Putamen (tissue), 1 donor: ENCODE results near the gene CYP4F8.

ENCODE experiments used
- DNase-seq: peaks from one replicate; pipeline ENCODE4 v3.0.0-alpha.2; 2016; ENCODE audit warnings: low spot score

Gene CYP4F8

DNA sequence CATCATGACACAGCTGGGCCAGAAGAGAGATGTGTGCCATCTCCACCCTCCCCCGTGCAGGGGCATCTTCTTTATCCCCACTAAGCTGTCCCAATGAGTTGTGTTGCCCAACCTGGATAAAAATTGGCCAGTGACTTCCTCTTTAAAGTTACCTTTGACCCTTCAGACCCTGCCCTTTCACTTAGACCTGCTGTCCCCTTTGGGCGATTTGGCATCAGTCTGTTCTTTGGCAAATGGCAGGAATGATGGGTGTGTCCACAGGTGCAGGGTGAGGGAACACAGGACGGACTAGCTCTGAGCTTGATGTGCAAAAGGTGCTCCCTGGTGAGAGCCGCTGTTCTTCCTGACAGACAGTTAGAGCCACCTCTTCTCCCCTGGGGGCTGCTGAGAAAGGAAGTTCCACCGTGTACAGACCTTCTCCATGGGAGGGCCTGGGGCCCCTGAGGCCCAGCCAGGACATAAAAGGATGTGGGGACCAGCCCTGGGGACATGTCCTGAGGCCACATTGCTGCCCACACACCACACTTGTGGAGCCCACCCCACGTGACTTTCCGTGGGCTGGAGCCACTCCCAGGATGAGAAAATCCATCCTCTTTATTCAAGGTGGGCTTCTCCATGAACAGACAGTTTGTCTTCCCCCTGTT is 1.7 kb downstream of the CYP4F8 start:
- no peak for DNase-seq

DNA sequence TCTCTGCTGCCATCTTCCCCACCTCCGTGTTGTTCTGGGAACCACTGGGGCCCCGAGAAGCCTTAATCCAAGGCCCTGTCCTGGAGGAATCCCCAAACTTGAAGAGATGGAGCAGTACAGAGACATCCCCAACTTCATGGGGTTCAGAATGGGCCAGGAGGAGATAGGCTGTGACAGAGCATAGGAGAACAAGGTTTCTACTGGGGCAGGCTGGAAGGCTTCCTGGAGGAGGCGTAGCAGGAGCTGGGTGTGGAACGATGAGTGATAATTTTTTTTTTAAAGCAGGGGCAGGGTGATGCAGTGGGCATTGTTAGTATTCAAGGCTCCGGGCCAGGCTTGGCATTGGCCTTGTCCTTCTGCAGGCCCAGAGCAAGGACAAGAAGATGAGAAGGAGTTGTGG is 3.3 kb downstream of the CYP4F8 start:
- no peak for DNase-seq

DNA sequence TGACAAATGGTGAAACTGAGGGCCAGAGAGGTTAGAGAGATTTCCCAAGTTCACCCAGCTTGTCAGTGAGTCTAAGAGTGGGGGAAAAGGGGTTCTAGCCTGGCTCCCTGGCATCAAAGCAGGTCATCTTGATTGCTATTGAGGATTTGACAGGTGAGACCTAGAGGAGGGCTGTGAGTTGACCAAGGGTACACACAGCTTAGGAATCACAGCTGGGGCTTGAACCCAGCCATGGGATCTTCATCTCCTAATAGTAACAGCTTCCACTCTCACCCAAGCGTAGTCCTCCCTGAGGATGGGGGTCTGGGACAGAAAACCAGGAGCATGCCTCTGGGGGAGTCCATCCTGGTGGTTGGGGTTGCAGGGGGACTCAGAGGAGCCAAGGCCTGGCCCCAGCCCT is 6.8 kb downstream of the CYP4F8 start:
- no peak for DNase-seq

DNA sequence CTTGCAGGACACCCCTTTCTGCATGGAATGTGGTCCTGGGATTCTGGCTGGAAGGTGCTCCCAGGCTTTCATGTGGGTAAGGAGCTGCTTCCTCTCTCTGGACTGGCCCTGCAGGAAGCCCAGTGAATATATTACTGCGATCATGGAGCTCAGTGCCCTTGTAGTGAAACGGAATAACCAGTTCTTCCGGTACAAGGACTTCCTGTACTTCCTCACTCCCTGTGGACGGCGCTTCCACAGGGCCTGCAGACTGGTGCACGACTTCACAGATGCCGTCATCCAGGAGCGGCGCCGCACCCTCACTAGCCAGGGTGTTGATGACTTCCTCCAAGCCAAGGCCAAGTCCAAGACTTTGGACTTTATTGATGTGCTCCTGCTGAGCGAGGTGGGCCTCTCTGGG is 8.0 kb downstream of the CYP4F8 start:
- DNase-seq, result no peak

DNA sequence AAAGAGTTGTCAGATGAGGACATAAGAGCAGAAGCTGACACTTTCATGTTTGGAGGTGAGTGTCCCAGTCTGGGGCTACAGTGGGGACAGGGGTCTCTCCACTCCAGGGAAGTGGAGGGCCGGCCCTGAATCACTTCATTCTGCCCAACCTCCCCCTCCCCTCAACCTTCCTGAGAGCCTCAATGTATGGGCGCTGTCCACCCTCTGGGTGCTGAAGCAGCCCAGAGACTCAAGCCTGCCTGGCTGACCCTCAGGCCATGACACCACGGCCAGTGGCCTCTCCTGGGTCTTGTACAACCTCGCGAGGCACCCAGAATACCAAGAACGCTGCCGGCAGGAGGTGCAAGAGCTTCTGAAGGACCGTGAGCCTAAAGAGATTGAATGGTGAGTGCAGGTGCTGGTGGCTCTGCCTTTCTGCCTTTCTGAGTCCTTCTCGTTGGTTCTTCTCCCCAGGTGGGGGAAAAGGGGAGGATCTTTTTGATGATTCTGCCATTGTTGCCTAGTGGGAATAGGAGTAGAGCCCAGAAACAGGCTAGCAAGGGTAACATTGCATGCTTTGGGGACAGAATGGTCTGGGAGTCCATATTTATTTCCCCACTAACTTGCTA is 8.8 kb downstream of the CYP4F8 start:
- DNase-seq, result no peak

DNA sequence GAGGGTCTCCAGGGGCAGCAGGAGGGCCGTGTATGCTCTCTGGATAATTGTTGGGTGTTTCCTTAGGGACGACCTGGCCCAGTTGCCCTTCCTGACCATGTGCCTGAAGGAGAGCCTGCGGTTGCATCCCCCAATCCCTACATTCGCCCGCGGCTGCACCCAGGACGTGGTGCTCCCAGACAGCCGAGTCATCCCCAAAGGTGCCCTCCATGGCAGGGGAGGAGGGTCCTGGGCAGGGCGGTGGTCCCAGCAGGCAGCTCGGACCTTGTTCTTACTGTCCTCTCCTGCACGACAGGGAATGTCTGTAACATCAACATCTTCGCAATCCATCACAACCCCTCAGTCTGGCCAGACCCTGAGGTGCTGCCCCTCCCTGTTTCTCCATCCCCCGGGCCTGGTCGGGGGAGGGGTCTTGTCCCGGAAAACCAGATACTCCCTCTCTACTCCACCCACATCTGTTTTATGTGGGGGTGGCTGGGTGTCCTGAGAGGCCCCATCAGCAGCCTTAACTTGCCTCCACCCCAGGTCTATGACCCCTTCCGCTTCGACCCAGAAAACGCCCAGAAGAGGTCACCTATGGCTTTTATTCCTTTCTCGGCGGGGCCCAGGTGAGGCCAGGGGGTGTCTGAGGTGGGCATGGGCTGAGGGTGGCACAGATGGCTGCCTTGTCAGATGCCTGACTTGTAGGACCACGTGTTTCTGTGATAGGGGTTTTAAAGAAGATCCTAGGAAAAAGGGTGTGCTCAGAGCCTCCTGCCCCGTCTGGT is 13.4 kb downstream of the CYP4F8 start:
- no peak for DNase-seq

DNA sequence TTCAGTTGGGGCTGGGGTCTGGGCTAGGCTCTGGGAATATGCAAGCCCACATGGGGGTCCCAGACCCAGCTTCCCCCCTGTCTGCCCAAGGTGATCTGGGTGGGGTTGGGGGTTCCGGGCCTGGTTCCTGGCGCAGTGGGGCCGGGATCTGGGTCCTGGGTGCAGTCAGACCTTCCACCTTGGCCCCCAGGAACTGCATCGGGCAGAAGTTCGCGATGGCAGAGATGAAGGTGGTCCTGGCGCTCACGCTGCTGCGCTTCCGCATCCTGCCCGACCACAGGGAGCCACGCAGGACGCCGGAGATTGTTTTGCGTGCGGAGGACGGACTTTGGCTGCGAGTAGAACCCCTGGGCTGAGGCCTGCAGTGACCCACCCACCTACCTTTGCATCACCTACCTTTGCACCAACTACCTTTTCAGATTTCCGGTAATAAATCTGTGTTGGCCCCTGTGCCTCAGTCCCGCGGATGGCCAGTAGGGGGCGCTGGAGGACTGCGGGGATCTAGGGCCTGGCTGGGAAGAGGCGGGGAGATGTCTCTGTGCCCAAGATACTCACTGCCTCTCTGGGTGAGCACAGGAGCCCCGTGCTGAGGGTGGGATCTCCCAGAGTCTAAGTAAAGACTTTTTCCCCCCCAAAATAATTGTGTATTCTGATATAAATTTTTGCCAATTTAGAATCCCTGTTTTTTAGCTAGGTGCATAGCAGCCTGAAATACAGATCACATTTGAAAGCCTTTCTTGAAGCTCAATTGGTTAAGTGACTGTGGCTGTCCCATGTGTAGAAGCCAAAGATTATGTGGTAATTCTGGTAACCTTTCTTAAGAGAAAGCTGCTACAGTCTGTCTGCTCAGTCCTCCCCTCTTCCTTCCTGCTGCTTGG is 14.2 kb downstream of the CYP4F8 start:
- peak; percentile 29 for DNase-seq

DNA sequence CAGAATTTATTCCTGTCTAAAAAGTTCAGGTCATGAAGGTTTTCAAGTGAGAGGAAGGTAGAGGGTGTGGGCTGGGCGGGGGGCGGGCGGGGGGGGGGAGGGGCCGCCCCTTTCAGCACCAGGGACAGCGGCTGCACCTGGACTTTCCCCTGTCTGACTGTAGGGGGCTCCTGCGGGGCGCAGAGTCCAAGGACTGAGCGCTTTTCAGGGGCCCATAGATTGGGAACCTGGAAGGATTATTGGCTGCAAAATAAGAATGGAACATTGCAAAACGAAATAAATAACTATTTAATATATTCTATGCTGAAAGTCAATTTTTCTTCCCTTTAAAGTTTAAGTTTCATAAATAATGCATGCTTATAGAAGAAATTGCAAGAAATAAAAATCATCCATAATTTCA is 16.8 kb downstream of the CYP4F8 start:
- no peak for DNase-seq

DNA sequence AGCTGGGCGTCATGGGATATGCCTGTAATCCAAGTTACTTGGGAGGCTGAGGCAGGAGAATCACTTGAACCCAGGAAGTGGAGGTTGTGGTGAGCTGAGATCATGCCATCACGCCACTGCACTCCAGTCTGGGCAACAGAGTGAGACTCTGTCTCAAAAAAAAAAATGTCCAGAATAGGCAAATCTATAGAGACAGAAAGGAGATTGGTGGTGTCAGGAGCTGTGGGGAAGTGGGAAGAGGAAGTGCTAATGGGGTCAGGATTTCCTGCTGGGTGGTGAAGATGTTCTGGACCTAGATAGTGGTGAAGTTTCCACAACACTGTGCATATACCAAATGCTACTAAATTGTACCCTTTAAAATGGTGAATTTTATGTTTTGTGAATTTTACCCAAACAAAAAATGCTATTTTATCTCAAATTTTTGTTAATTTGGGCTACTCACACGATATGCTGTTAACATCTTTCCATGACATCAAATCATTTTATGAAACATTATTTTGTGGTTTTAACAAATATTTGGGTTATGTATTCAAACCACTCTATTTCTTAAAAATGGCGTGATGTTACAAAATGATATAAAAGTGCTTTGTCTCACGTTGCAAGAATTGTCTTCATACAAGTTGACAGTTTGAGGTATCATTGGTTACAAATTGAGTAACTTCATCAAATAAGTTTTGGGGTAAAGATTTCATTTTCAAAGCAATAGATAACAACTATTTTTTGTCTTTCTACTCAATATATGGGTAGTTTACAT is 18.2 kb downstream of the CYP4F8 start:
- peak; percentile 4 for DNase-seq

DNA sequence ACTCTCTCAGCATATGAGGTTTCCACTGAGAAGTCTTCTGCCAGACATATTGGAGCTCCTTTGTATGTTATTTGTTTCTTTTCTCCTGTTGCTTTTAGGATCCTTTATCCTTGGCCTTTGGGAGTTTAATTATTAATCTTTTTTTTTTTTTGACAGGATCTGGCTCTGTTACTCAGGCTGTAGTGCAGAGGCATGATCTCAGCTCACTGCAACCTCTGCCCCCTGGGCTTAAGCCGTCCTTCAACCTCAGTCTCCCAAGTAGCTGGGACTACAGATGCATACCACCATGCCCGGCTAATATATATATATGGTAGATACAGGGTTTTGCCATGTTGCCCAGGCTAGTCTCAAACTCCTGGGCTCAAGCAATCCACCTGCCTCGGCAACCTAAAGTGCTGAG is 19.1 kb downstream of the CYP4F8 start:
- no peak for DNase-seq

DNA sequence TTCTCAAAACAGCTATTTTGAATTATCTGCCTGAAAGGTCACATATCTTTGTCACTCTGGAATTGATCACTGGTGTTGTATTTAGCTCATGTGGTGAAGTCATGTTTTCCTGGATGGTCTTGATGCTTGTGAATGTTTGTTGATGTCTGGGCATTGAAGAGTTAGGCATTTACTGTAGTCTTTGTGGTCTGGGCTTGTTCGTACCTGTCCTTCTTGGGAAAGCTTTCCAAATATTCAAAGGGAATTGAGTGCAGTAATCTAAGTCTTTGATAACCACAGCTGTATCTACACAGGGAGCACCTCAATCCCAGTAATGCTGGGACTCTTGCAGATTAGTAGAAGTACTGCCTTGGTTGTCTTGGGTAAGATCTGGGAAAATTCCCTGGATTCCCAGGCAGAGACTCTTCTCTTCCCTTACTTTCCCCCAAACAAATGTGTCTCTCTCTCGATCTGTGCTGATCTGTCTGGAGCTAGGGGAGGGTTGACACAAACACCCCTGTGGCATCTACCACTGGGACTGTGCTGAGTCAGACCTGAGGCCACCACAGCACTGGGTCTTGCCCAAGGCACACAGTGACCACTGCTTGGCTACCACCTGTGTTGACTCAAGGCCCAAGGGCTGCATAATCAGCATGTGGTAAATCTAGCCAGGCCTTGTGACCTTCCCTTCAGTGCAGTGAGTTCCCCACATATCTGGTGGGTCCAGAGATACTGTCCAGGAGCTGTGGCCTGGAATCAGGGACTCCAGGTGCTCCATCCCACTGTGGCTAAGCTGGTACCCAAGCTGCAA is 20.2 kb downstream of the CYP4F8 start:
- DNase-seq, result no peak

DNA sequence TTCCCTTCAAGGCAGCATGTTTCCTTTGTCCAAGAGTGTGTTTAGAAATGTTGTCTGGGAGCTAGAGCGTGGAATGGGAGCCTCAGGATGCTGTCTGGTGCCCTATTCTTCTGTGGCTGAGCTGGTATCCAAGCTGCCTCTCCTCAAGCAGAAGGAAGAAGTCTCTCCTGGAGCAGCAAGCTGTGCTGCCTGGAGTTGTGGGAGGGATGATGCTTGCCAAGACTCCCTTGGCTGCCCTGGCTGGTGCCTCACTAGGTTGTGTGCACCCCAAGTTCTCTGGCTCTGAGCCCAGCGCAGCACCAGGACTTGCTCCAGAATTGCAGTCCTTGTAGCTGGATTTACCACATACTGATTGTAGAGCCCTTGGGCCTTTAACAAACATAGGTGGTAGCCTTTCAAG is 21.0 kb downstream of the CYP4F8 start:
- DNase-seq, result no peak

DNA sequence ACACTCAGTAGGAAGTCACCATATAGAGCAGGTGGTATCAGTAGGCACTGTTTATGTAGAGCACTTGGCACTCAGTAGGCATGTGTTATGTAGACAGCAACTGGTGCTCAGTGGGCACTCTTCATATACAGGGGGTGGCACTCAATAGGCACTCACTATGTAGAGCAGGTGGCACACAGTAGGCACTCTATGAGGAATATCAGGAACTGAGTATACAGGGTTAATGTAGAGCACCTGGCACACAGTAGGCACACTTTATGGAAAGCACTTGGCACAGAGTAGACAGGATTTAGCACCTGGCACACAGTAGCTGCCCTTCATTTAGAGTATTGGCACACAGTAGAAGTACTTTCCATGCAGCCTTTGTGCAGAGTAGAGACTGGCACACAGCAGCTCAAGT is 24.6 kb downstream of the CYP4F8 start:
- no peak for DNase-seq

DNA sequence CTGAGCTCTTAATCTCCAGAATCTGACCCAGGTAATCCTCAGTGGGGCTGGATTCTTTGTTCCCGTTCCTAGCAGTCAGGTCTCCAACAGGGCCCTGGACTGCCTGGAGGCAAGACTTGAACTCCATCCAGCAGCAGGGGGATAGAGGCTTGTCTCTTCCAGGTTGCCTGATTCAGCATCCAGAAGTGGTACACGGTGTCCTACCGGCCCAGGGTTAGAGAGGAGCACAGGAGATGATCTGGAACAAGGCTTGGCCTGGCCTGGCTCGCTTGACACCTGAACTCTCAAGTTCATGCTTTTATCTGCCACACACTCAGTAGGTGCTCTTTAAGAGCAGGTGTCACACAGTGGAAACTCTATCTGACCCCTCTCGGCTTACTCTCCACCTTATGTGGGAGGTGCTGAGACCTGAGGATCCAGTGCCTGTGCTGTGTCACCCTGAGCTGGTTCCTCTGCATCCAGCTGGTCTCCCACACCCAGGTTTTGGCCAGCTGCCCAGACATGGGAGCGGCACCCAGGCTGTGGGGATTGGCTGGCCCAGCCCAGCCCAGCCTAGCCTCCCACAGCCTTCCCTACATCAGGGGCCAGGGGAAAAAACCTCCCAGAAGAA is 25.4 kb downstream of the CYP4F8 start, which contains the start of gene CYP4F3:
Gene CYP4F3, plus strand, starts transcription at position 604 of the 610 bp plus-strand sequence. CDS start 519 bp downstream, outside the sequence.
- no peak for DNase-seq

DNA sequence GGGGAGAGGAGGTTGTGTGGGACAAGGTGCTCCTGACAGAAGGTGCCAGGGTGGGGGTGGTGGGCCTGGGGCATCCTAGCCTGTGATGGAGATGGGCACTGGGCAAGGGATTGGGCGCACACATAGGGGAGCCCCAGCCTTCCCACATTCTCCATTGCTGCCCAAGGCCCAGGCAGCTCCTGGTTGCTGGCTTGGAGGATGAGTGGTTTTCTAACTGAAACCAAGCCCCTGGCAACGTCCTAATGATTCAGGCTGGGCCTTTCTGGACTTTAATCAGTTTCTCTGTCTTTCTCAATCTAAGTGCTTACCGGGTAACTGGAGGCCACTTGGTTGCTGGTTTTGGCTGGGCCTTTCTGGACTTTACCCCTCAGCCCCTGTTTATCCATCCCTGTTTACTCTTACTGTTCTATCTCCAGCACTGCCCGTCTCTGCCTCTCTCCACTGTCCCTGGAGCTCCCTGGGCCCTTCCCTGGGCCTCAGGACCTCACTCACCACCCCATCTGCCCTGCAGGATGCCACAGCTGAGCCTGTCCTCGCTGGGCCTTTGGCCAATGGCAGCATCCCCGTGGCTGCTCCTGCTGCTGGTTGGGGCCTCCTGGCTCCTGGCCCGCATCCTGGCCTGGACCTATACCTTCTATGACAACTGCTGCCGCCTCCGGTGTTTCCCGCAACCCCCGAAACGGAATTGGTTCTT is 26.0 kb downstream of the CYP4F8 start:
- DNase-seq, result no peak

DNA sequence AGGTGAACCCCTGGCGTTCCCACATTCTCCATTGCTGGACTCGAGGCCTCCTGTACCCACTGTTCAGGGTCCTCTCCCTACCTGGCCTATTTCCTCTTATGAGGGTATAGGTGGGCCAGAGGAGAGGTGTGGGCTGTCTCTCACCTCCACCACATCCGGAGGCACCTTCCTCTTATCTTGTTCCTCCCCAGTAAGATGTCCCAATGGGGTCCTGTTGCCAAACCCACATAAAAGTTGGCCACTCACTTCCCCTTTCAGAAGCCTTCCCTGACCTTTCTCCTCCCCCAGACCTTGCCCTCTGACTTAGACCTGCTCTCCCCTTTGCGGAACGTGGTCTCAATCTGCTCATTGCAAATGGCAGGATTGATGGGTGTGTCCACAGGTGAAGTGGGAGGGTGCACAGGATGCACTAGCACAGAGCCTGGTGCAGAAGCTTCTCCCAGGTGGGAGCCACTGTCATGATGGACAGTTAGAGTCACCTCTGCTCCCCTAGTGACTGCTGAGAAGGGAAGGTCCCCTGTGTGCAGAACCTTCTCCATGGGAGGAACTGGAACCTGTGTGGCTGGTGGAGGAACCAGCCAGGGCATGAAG is 27.0 kb downstream of the CYP4F8 start:
- DNase-seq, result no peak

DNA sequence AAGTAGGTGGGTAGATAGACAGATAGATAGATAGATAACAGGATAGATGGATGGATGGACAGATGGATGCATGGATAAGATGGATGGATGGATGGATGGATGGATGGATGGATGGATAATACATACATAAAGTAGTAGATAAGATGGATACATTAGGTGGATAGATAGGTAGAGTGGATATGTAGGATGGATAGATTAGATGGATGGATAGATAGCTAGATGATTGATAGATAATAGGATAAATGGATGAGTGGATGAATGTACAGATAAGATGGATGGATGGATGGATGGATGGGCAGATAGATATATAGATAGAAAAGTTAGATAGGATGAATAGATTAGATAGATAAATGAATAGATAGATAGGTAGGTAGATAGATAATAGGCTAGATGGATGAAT is 27.8 kb downstream of the CYP4F8 start:
- DNase-seq, result no peak

DNA sequence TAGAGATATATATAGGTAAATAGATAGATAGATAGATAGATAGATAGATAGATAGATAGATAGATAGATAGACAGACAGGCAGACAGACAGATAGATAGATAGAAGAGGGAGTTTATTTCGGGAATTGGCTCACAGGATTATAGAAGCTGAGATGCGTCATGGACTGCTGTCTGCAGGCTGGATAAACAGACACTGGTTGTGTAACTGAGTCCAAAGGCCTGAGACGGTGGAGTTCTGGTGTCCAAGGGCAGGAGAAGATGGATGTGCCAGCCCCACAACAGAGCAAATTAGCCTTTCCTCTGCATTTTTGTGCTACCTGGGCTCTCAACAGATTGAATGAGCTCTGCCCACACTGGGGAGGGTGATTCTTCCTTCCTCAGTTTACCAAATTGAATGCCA is 28.4 kb downstream of the CYP4F8 start:
- no peak for DNase-seq

DNA sequence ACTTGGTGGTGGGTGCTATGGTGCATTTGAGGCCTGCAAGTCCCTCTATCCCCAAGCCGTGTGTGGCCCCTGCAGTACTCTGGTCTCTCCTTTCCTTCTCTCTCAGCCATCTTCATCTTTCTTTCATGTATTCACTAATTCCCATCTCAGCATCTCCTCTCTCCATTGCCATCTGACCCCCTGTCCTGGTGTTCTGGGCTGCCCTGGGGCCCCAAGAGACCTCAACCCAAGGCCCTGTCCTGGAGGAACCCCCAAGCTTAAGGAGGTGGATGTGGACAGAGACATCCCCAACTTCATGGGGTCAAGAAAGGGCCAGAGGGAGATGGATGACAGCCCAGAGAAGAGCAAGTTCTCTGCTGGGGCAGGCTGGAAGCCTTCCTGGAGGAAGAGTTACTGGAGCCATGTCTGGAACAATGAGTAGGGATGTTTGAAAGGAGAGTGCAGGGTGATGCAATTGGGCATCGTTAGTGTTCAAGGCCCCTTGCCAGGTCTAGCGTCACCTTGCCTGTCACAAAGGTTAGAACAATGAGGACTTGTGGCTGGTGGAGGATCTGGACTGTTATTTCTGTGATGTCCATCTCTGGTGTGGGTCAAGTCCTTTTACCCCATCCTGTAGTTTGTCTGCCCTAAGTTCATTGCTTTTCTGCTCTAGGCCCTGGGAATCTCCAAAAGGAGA is 29.2 kb downstream of the CYP4F8 start:
- DNase-seq, result no peak
